Smooth muscle cell (in vitro differentiated cells): ENCODE measurements around the gene IL17C. TPM values are rescaled to one million over a fixed set of nuclear protein-coding genes. Genes with fewer than 3 reads are reported as not detected.

Experiments
- DNase-seq: peaks from one replicate; lab custom pipeline; 2025; ENCODE audit not compliant: unreplicated experiment; lab: John Stamatoyannopoulos, UW
- H2AFZ ChIP-seq: fragments of 200-600 bp; sonication (generic); 2 replicates; pipeline ENCODE4 v1.6.0; 2016; ENCODE audit warnings: antibody characterized with exemption, low read depth, mild to moderate bottlenecking
- H3F3A ChIP-seq: fragments of 200-600 bp; sonication (generic); 2 replicates; pipeline ENCODE4 v1.6.0; 2017; ENCODE audit warnings: antibody characterized with exemption, low read depth
- H3K27ac ChIP-seq: fragments of 200-600 bp; sonication (generic); 2 replicates; pipeline ENCODE4 v1.5.1; 2016; ENCODE audit warnings: low read depth, mild to moderate bottlenecking
- H3K27me3 ChIP-seq: fragments of 200-600 bp; sonication (generic); 2 replicates; pipeline ENCODE4 v1.6.1; 2016; ENCODE audit warnings: low read depth, mild to moderate bottlenecking
- H3K36me3 ChIP-seq: fragments of 200-600 bp; sonication (generic); 2 replicates; pipeline ENCODE4 v1.5.1; 2016; ENCODE audit warnings: low read depth
- H3K4me1 ChIP-seq: fragments of 200-600 bp; sonication (generic); 2 replicates; pipeline ENCODE4 v1.5.1; 2016; ENCODE audit warnings: low read depth
- H3K4me2 ChIP-seq: fragments of 200-600 bp; sonication (generic); 2 replicates; pipeline ENCODE4 v1.6.0; 2016; ENCODE audit warnings: mild to moderate bottlenecking
- H3K4me3 ChIP-seq: fragments of 200-600 bp; sonication (generic); 2 replicates; pipeline ENCODE4 v1.5.1; 2016; ENCODE audit warnings: mild to moderate bottlenecking
- H3K79me2 ChIP-seq: fragments of 200-600 bp; sonication (generic); 2 replicates; pipeline ENCODE4 v1.6.0; 2016; ENCODE audit warnings: low read depth, mild to moderate bottlenecking
- H3K9ac ChIP-seq: fragments of 200-600 bp; sonication (generic); 2 replicates; pipeline ENCODE4 v1.6.0; 2016; ENCODE audit warnings: low read depth
- H3K9me3 ChIP-seq: fragments of 200-600 bp; sonication (generic); replicated peaks from 2 replicates; pipeline ENCODE4 v1.5.1; 2016; ENCODE audit warnings: low read depth
- H4K20me1 ChIP-seq: fragments of 200-600 bp; sonication (generic); 2 replicates; pipeline ENCODE4 v1.6.0; 2016; ENCODE audit warnings: low read depth
- CTCF ChIP-seq: fragments of 200-600 bp; sonication (generic); IDR thresholded peaks from 2 replicates; pipeline ENCODE4 v1.5.1; 2017; ENCODE audit warnings: borderline replicate concordance, mild to moderate bottlenecking, antibody characterized with exemption; ENCODE audit not compliant: insufficient read depth, poor library complexity, severe bottlenecking
- WGBS: methylation state at CpG from one replicate; pipeline ENCODE4 v1.1.7; 2016; ENCODE audit warnings: low lambda C conversion rate; 5-methylcytosine and 5-hydroxymethylcytosine counted together
- polyA plus RNA-seq: library from polyadenylated mRNA; unstranded; fragments of >200 nt; fragmentation: Nextera tagmentation; extraction: Ambion mirVana; gene quantifications from 2 replicates; pipeline ENCODE4 v1.2.1, GENCODE V29; 2016
- total RNA-seq: library from RNA; depleted of rRNA; stranded (reverse); fragments of >200 nt; gene quantifications from 2 replicates; pipeline ENCODE4 v1.2.3, GENCODE V29; 2014

Gene IL17C
- total and polyA plus RNA-seq, 2 experiments from 2014 or later = not detected

GRCh38 chr16:88610909-88611812 is 27.2 kb upstream of the IL17C start:
- H3K4me2 ChIP-seq = no peak overlapping the region
- TF ChIP-seq CTCF = no peak
- no peak overlapping the region for H3K27ac ChIP-seq
- no peak overlapping the region for H3K9ac ChIP-seq
- H2AFZ ChIP-seq = no peak overlapping the region
- no peaks in the 10 kb centered on the region for H3K9me3 ChIP-seq
- H3K36me3 ChIP-seq = no peaks in the 10 kb centered on the region
- 68% methylated on average over 34 of the region's 49 CpGs for WGBS
- H3K79me2 ChIP-seq = no peaks in the 10 kb centered on the region
- H3K4me1 ChIP-seq = no peaks in the 10 kb centered on the region
- H4K20me1 ChIP-seq = peaks cover 97% of the 10 kb centered on the region
- no peaks in the 10 kb centered on the region for H3F3A ChIP-seq
- H3K27me3 ChIP-seq = no peaks in the 10 kb centered on the region
- H3K4me3 ChIP-seq = no peak overlapping the region
- no peak for DNase-seq

- H3K4me1 ChIP-seq = peaks cover 11% of the 10 kb centered on the region
- H3K36me3 ChIP-seq = no peaks in the 10 kb centered on the region
- H3K79me2 ChIP-seq = no peaks in the 10 kb centered on the region
- no peaks in the 10 kb centered on the region for H3K9me3 ChIP-seq
- no peak overlapping the region for H3K9ac ChIP-seq
- H3K4me3 ChIP-seq = no peak overlapping the region
- no peaks in the 10 kb centered on the region for H3K27me3 ChIP-seq
- 95% methylated on average over 10 of the region's 10 CpGs for WGBS
- H3F3A ChIP-seq = no peaks in the 10 kb centered on the region
- TF ChIP-seq CTCF = no peak
- H4K20me1 ChIP-seq = peaks cover 97% of the 10 kb centered on the region
- no peak overlapping the region for H3K27ac ChIP-seq
- no peak for DNase-seq
- no peak overlapping the region for H2AFZ ChIP-seq
- H3K4me2 ChIP-seq = no peak overlapping the region
These were observed 25.1 kb upstream of the IL17C start for GRCh38 chr16:88613293-88613692.

GRCh38 chr16:88613911-88614817 is 24.2 kb upstream of the IL17C start:
- no peaks in the 10 kb centered on the region for H3K79me2 ChIP-seq
- H3K27ac ChIP-seq = no peak overlapping the region
- H3K9me3 ChIP-seq = no peaks in the 10 kb centered on the region
- DNase-seq = no peak
- peaks cover 97% of the 10 kb centered on the region for H4K20me1 ChIP-seq
- no peak overlapping the region for H3K4me3 ChIP-seq
- H3K4me2 ChIP-seq = no peak overlapping the region
- TF ChIP-seq CTCF = no peak
- no peak overlapping the region for H2AFZ ChIP-seq
- peaks cover 11% of the 10 kb centered on the region for H3K4me1 ChIP-seq
- no peak overlapping the region for H3K9ac ChIP-seq
- WGBS = 90% methylated on average over 19 of the region's 19 CpGs
- H3F3A ChIP-seq = no peaks in the 10 kb centered on the region
- no peaks in the 10 kb centered on the region for H3K27me3 ChIP-seq
- H3K36me3 ChIP-seq = no peaks in the 10 kb centered on the region
